OCI-M1 (cell line): ENCODE results near the gene TTC33.
A peak's percentile ranks its signal among the peaks of the same experiment; 100 is the strongest.
"Not testable (repeated sequence)": the region's sequence is repeated elsewhere in the genome, so short reads cannot be mapped to it uniquely, and the experiment has no call there.

ENCODE experiments used
- DNase-seq: peaks from one replicate; lab custom pipeline; 2025; lab: John Stamatoyannopoulos, UW

Gene TTC33

DNA sequence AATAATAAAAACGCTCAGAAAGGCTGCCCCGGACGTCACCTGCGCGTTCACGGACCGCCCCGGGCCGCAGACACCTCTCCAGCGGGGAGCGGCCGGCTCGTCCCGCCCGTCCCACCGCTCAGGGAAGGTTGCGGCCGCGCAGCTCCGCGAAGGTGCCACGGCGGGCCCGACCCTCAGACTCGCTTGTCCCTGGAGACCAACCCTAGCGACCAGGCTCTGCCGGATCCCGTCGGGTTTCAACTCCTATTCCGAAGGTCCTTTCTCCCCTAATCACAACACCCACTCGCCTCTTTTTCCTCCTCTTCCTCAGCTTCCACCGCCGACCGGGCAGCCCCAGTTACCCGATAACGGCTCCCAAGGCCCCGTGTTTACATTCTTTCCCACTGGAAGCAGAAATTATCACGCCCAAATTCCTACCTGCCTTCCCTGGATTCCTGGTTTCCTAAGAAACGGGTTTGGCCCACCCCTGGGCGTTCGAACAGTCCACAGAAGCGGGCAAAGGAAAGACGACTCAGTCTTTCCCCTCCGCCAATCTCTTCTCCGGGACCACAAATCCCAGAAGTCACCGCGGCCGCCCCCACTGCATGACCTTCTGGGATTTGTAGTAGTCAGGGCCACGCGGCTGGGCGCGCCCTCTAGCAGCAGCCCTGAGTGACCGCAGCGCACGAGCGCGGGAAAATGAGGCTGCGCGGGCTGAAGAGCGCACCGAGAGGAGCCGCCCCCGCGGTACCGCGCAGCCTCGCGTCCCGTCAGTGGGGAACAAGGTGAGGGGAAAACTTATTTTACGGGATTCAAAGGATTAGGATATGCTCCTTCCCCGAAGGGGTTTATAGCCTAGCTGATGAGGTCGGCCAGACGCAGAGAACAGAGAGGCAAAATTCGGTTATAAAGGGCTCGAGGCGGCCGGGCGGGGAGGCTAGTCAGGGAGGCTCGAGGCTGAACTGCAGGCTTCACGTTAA is at the start of gene TTC33:
Gene TTC33 (minus strand): TSS at position 555 of the 959 bp plus-strand sequence. CDS start 8,943 bp downstream, outside the sequence.
- DNase-seq = peak; percentile 96

- peak; percentile 96 for DNase-seq
Observed at GRCh38 chr5:40801771-40802562, 46.2 kb upstream of the TTC33 start.

- DNase-seq = peak; percentile 71
Observed at GRCh38 chr5:40799258-40799657, 43.5 kb upstream of the TTC33 start.

DNA sequence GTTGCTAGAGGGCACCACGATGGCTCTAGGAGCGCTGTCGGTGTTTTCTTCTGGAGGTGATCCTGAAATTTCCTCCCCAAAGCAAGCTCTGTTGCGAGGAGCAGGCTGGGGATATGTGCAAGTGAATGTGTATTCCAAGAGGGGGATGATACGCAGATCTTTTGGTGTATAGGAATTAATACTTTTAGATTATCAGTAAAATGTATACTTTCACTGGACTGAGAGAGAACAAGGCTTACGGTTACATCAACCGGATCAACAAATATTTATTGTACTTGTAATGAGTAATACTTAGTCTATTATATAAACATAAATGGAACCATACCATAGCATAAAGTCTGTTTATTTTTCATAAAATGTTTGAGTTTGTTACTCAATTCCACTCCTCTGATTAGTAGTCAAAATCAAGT is 43.0 kb upstream of the TTC33 start:
- no peak for DNase-seq

DNA sequence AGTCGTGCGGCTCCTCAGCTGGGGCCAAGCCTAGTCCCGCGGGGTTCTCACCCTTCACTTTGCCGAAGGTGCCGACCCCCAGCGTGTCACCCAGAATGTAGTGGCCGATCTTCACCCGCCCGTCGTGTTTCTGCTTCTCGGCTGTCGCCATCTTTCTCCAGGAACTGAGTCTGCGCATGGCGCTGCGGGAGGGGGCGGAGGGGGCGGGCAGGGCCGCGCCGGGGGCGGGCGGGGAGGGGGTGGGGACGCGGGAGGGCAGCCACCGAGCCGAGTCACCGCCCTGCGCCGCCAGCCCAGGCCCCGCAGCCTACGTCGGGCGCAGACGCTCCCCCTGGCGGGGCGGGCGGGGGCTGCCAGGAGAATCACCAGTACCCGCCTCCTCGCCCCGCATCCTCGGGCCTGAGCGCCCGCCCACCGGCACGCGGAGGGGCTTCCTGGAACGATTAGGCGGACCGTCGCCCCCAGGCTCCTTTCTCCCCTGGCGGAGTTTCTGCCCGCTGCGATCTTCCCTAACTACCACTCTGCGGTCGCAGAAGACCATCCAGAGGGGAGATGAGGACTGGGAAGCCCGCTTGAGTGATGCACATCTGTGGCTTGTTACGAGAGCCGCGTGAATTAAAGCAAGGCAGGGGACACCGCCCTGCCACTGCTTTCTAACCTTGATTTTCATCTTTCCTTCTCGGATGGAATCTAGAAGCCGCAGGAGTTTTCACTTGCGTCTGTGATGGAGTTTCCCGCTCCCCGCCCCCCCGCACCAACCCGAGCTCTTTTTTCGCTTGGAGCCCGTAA is 42.4 kb upstream of the TTC33 start, which contains the start of gene PRKAA1:
Gene PRKAA1 (minus strand): TSS at position 363 of the 789 bp plus-strand sequence. CDS start 185 bp downstream, at position 178.
- DNase-seq = peak; percentile 93

GRCh38 chr5:40797273-40798011 is 41.7 kb upstream of the TTC33 start:
- DNase-seq = peak; percentile 80

GRCh38 chr5:40796487-40796889 is 40.7 kb upstream of the TTC33 start:
- peak; percentile 25 for DNase-seq

DNA sequence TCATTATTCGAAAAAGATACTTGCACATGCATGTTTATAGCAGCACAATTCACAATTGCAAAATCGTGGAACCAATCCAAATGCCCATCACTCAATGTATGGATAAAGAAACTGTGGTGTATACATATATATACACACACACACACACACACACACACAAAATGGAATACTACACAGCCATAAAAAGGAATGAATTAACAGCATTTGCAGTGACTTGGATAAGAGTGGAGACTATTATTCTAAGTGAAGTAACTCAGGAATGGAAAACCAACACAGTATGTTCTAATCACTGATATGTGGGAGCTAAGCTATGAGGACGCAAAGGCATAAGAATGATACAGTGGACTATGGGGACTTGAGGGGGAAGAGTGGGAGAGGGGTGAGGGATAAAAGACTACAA is 39.1 kb upstream of the TTC33 start:
- not testable (repeated sequence) for DNase-seq

- not testable (repeated sequence) for DNase-seq
Observed at GRCh38 chr5:40794340-40794739, 38.6 kb upstream of the TTC33 start.

- DNase-seq = not testable (repeated sequence)
Observed at GRCh38 chr5:40792691-40793090, 36.9 kb upstream of the TTC33 start.

DNA sequence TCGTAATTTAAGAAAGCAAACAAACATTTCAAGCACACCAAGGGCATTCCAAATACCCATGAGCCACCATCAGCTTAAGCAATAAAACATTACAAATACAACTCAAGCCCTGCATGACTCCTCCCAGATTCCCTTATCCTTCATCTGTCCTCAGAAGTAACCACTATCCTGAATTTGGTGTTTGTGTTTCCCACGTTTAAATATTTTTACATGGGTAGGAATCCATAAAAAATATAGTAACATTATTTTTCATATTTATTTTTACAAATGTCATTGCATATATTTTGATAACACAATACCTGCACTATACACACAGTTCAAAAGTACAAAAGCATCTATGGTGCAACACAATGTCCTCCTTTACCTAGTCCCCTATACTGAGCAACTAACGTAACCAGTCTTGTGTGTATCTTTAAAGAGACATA is 36.0 kb upstream of the TTC33 start:
- peak; percentile 41 for DNase-seq

GRCh38 chr5:40790947-40791593 is 35.3 kb upstream of the TTC33 start:
- no peak for DNase-seq

DNA sequence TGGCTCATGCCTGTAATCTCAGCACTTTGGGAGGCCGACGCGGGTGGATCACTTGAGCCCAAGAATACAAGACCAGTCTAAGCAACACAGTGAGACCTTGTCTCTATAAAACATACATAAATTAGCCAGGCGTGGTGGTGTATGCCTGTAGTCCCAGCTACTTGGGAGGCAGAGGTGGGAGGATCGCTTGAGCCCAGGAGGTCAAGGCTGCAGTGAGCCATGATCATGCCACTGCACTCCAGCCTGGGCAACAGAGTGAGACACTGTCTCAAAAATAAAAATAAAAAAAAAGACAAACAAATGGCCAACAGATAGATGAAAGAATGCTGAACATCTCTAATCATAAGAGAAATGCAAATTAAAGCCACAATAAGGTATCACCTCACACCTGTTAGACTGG is 33.2 kb upstream of the TTC33 start:
- not testable (repeated sequence) for DNase-seq

DNA sequence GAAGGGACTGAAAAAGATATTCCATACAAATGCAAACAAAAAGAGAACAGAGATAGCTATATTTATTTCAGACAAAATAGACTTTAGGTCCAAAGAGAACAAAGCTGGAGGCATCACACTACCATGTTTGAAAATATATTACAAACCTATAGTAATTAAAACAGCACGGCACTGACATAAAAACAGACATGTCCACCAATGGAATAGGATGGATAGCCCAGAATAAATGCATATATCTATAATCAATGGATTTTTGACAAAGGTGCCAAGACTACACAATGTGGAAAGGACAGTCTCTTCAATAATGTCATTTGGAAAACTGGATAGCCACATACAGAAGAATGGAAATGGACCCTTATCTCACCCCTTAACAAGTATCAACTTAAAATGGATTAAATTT is 32.2 kb upstream of the TTC33 start:
- no peak for DNase-seq

DNA sequence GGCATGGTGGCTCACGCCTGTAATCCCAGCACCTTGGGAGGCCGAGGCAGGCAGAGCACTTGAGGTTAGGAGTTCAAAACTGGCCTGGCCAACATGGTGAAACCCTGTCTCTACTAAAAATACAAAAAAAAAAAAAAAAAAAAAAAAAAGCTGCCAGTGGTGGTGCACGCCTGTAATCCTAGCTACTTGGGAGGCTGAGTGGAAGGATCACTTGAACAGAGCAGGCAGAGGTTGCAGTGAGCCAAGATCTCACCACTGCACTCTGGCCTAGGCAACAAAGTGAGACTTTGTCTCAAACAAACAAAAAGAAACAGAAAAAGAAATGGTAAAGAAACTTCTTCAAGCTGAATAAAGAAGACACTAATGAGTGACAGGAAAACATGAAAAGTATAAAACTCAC is 30.9 kb upstream of the TTC33 start:
- not testable (repeated sequence) for DNase-seq

GRCh38 chr5:40784916-40785315 is 29.2 kb upstream of the TTC33 start:
- DNase-seq = no peak

DNA sequence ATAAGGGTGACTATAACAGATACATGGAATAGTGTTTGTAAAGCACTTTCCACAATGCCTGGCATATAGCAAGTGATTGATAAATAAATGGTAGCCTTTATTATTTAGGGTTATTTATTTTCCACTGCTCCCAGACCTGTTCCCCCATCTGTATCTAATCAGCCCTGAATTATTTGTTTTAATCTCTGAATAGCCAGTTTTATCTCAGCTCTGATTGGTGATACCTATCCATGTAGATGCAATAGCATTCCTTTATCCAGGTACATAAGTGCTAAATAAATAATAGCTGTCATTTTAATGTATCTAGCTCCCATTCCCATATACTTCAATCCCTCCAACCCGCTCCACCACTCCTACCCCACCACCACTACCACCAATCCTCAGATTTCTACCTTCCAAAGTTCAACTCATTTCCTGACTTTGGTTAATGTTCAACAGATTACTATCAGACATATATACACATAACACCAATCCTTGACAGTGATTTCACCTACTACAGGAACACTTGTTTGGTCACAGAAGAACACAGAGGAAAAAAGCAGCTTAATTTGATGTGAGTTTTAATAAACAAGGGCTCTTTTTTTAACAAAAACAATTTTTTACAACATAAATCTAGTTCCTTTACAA is 28.4 kb upstream of the TTC33 start:
- DNase-seq = no peak

DNA sequence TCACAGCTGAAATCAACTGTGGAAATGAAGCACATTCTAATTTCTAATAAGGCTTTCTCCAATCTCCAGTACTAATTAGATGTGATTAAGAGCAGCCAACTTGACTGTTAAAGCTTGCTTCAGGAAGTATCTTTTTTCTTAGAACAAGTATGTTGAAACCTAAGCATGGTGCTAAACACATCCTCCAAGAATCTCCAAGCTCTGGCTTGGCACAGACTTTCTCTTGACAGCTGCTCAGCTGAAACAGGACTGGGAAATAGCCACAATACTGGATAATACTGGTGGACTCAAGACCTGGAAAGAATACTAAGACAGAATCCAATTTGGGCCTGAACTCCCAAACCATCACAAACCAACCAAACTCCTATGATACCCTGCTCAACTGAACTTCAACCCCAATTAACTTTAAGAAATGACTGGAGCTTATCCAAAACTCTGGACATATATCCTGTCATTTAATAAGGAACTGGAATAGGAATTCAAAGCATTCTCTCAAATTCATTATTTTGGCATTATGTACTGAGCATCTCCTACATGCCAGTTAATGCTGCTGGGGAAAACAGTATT is 26.2 kb upstream of the TTC33 start:
- DNase-seq = no peak

DNA sequence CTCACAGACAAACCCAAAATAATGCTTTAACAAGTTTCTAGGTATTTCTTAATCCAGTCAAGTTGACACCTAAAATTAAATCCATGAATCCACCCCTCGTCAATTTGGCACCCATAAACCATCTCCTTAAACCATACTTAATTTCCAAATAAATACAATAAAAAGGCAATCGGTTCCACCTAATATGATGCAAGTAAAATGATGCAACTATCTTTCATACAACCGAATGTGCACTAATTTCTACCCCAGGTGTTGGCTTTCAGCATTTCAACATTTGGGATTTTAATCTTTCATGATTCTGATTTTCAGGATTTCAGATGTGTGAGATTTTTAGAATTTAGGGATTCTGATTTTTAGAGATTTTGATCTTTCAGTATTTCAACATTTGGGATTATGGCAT is 25.1 kb upstream of the TTC33 start:
- DNase-seq = no peak

- no peak for DNase-seq
Observed at GRCh38 chr5:40780199-40780598, 24.4 kb upstream of the TTC33 start.
